Jurkat, Clone E6-1 (cell line): Measurements from ENCODE around the gene GIPC2.
"Not testable (repeated sequence)": the region's sequence is repeated elsewhere in the genome, so short reads cannot be mapped to it uniquely, and the experiment has no call there.

Experiments used
- DNase-seq: peaks from one replicate; pipeline ENCODE4 v3.0.0-alpha.2; 2011; ENCODE audit warnings: low read depth, low spot score
- H3K4me3 ChIP-seq: 2 replicates; pipeline ENCODE4 v1.5.1; 2011; ENCODE audit warnings: mild to moderate bottlenecking, low read length, control low read depth, moderate library complexity

The GIPC2 gene

GRCh38 chr1:78088015-78088414 lies 42.2 kb downstream of the GIPC2 start:
- no peak for DNase-seq
- H3K4me3 ChIP-seq, result no peak overlapping the region

- DNase-seq, result no peak
- no peak overlapping the region for H3K4me3 ChIP-seq
Observed at GRCh38 chr1:78088486-78088885, 42.7 kb downstream of the GIPC2 start.

- no peak overlapping the region for H3K4me3 ChIP-seq
- no peak for DNase-seq
Observed at GRCh38 chr1:78089010-78089409, 43.2 kb downstream of the GIPC2 start.

- no peak for DNase-seq
Observed at GRCh38 chr1:78090472-78091133, 44.8 kb downstream of the GIPC2 start.

GRCh38 chr1:78091215-78091813 lies 45.5 kb downstream of the GIPC2 start:
- H3K4me3 ChIP-seq, result no peak overlapping the region
- no peak for DNase-seq

More at GRCh38 chr1:78090472-78091133, 44.8 kb downstream of the GIPC2 start:
- H3K4me3 ChIP-seq, result no peak overlapping the region

- H3K4me3 ChIP-seq, result no peak overlapping the region
- DNase-seq, result no peak
Observed at GRCh38 chr1:78091886-78092285, 46.1 kb downstream of the GIPC2 start.

- no peak for DNase-seq
- H3K4me3 ChIP-seq, result no peak overlapping the region
Observed at GRCh38 chr1:78092643-78093042, 46.9 kb downstream of the GIPC2 start.

GRCh38 chr1:78093560-78093959 lies 47.8 kb downstream of the GIPC2 start:
- DNase-seq, result no peak
- H3K4me3 ChIP-seq, result no peak overlapping the region

GRCh38 chr1:78094639-78095038 lies 48.9 kb downstream of the GIPC2 start:
- no peak for DNase-seq
- H3K4me3 ChIP-seq, result no peak overlapping the region

- no peak for DNase-seq
- H3K4me3 ChIP-seq, result no peak overlapping the region
Observed at GRCh38 chr1:78095593-78095992, 49.8 kb downstream of the GIPC2 start.

- H3K4me3 ChIP-seq, result no peak overlapping the region
- DNase-seq, result no peak
Observed at GRCh38 chr1:78096017-78096416, 50.3 kb downstream of the GIPC2 start.

- H3K4me3 ChIP-seq, result no peak overlapping the region
- no peak for DNase-seq
Observed at GRCh38 chr1:78096976-78097375, 51.2 kb downstream of the GIPC2 start.

GRCh38 chr1:78101051-78101450 lies 55.3 kb downstream of the GIPC2 start:
- DNase-seq, result no peak
- H3K4me3 ChIP-seq, result no peak overlapping the region

- H3K4me3 ChIP-seq, result no peak overlapping the region
- DNase-seq, result no peak
Observed at GRCh38 chr1:78101514-78101913, 55.7 kb downstream of the GIPC2 start.

GRCh38 chr1:78102082-78102481 lies 56.3 kb downstream of the GIPC2 start:
- H3K4me3 ChIP-seq, result no peak overlapping the region
- DNase-seq, result no peak

GRCh38 chr1:78102916-78103315 lies 57.1 kb downstream of the GIPC2 start:
- no peak for DNase-seq
- no peak overlapping the region for H3K4me3 ChIP-seq

- DNase-seq, result no peak
- H3K4me3 ChIP-seq, result no peak overlapping the region
Observed at GRCh38 chr1:78104322-78104721, 58.6 kb downstream of the GIPC2 start.

GRCh38 chr1:78109659-78110058 lies 63.9 kb downstream of the GIPC2 start:
- DNase-seq, result not testable (repeated sequence)

GRCh38 chr1:78113156-78113916 lies 67.6 kb downstream of the GIPC2 start:
- no peak for DNase-seq

More at GRCh38 chr1:78109659-78110058, 63.9 kb downstream of the GIPC2 start:
- not testable (repeated sequence) for H3K4me3 ChIP-seq

More at GRCh38 chr1:78113156-78113916, 67.6 kb downstream of the GIPC2 start:
- H3K4me3 ChIP-seq, result no peak overlapping the region
